GM12892 (cell line): ENCODE measurements around the gene KIF26B.

Experiments
- POLR2A ChIP-seq: IDR thresholded peaks from 2 replicates; pipeline ENCODE4 v1.6.1; 2011; ENCODE audit warnings: low read depth, low read length, control low read depth
- TAF1 ChIP-seq: IDR thresholded peaks from 2 replicates; pipeline ENCODE4 v1.6.1; 2011; ENCODE audit warnings: low read depth, mild to moderate bottlenecking, control low read depth, low read length, borderline replicate concordance

DNA sequence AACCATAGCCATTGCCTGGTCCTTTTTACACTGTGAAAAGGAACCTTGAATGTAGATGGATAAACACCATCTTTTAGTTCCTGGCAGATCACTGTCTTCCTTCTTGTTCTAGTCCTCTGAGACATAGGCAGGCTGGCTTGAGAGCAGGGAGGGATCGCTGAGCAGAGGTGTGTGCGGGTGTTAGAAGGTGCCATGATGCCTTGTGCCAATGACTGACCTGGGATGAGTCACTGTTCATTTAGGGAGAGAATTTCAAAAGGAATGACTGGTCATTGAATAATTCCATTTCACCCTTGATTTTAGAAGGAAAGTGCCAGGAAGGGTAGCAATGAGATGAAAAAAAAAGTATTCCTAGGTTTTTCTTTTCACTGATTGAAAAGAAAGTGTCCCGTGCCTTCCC lies 383.9 kb downstream of the KIF26B start:
- TF ChIP-seq TAF1 (no peak), POLR2A (no peak)
